ENCODE results near the gene ASIC2. TPM values are rescaled to one million over a fixed set of nuclear protein-coding genes. Genes with fewer than 3 reads are reported as not detected.

The ASIC2 gene
- total and polyA plus RNA-seq, 9 of the 15 experiments (the other 6 are each of a cell fraction or from before 2014, with no cell fraction given): not detected

DNA sequence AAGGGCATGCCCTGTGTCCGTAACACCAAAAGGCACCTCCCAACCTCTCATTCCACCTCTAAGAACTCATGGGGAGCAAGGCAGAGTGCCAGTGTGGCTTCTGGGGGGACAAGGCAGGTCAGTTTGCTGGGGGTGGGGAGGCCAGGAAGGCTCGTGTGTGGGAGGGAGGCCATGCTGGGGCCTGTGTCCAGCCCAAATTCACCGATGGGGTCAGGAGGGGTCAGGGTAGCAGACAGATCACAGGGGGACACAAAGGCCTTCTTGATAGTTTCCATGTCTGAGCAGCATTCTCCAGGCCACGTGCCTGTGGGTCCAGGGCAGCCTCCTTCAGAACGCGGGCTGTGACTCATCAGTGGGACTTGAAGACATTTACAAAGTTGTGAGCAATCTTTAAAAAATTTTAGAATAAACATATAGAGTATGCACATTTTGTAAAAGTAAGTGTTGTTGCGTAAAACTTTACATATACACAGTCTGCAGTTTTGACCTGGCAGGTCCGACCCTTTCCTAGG, 280.5 kb downstream of the ASIC2 start (continued):
- peak; percentile 57; the same call in 1 of the 2 replicates for TF ChIP-seq L3MBTL2 (IDR thresholded peaks at IDR 0.05)
- TF ChIP-seq JUND (IDR thresholded peaks at IDR 0.05; ENCODE audit: borderline replicate concordance, low read depth, low read length): peak; percentile 22; the same call in 1 of the 2 replicates
- no peak for TF ChIP-seq JUND (tag; IDR thresholded peaks at IDR 0.05; ENCODE audit: borderline replicate concordance, low read depth, low read length)
- TF ChIP-seq MAX (CRISPR knock-in tag; IDR thresholded peaks at IDR 0.05): peak; percentile 82
- no peak for TF ChIP-seq ZNF124 (CRISPR knock-in tag; IDR thresholded peaks at IDR 0.05)
- no peak for TF ChIP-seq NCOA6 (IDR thresholded peaks at IDR 0.05)
- TF ChIP-seq, protein P1, sequence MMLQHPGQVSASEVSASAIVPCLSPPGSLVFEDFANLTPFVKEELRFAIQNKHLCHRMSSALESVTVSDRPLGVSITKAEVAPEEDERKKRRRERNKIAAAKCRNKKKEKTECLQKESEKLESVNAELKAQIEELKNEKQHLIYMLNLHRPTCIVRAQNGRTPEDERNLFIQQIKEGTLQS (IDR thresholded peaks at IDR 0.05): peak; percentile 33
- TF ChIP-seq, protein P1 (CRISPR knock-in tag; conservative IDR thresholded peaks at IDR 0.05): no peak
- peak; percentile 56; the same call in 1 of the 2 replicates for TF ChIP-seq BHLHE40 (IDR thresholded peaks at IDR 0.05; ENCODE audit: low read length)
- TF ChIP-seq, protein P2, sequence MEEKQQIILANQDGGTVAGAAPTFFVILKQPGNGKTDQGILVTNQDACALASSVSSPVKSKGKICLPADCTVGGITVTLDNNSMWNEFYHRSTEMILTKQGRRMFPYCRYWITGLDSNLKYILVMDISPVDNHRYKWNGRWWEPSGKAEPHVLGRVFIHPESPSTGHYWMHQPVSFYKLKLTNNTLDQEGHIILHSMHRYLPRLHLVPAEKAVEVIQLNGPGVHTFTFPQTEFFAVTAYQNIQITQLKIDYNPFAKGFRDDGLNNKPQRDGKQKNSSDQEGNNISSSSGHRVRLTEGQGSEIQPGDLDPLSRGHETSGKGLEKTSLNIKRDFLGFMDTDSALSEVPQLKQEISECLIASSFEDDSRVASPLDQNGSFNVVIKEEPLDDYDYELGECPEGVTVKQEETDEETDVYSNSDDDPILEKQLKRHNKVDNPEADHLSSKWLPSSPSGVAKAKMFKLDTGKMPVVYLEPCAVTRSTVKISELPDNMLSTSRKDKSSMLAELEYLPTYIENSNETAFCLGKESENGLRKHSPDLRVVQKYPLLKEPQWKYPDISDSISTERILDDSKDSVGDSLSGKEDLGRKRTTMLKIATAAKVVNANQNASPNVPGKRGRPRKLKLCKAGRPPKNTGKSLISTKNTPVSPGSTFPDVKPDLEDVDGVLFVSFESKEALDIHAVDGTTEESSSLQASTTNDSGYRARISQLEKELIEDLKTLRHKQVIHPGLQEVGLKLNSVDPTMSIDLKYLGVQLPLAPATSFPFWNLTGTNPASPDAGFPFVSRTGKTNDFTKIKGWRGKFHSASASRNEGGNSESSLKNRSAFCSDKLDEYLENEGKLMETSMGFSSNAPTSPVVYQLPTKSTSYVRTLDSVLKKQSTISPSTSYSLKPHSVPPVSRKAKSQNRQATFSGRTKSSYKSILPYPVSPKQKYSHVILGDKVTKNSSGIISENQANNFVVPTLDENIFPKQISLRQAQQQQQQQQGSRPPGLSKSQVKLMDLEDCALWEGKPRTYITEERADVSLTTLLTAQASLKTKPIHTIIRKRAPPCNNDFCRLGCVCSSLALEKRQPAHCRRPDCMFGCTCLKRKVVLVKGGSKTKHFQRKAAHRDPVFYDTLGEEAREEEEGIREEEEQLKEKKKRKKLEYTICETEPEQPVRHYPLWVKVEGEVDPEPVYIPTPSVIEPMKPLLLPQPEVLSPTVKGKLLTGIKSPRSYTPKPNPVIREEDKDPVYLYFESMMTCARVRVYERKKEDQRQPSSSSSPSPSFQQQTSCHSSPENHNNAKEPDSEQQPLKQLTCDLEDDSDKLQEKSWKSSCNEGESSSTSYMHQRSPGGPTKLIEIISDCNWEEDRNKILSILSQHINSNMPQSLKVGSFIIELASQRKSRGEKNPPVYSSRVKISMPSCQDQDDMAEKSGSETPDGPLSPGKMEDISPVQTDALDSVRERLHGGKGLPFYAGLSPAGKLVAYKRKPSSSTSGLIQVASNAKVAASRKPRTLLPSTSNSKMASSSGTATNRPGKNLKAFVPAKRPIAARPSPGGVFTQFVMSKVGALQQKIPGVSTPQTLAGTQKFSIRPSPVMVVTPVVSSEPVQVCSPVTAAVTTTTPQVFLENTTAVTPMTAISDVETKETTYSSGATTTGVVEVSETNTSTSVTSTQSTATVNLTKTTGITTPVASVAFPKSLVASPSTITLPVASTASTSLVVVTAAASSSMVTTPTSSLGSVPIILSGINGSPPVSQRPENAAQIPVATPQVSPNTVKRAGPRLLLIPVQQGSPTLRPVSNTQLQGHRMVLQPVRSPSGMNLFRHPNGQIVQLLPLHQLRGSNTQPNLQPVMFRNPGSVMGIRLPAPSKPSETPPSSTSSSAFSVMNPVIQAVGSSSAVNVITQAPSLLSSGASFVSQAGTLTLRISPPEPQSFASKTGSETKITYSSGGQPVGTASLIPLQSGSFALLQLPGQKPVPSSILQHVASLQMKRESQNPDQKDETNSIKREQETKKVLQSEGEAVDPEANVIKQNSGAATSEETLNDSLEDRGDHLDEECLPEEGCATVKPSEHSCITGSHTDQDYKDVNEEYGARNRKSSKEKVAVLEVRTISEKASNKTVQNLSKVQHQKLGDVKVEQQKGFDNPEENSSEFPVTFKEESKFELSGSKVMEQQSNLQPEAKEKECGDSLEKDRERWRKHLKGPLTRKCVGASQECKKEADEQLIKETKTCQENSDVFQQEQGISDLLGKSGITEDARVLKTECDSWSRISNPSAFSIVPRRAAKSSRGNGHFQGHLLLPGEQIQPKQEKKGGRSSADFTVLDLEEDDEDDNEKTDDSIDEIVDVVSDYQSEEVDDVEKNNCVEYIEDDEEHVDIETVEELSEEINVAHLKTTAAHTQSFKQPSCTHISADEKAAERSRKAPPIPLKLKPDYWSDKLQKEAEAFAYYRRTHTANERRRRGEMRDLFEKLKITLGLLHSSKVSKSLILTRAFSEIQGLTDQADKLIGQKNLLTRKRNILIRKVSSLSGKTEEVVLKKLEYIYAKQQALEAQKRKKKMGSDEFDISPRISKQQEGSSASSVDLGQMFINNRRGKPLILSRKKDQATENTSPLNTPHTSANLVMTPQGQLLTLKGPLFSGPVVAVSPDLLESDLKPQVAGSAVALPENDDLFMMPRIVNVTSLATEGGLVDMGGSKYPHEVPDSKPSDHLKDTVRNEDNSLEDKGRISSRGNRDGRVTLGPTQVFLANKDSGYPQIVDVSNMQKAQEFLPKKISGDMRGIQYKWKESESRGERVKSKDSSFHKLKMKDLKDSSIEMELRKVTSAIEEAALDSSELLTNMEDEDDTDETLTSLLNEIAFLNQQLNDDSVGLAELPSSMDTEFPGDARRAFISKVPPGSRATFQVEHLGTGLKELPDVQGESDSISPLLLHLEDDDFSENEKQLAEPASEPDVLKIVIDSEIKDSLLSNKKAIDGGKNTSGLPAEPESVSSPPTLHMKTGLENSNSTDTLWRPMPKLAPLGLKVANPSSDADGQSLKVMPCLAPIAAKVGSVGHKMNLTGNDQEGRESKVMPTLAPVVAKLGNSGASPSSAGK (IDR thresholded peaks at IDR 0.05): peak; percentile 68
- no peak for TF ChIP-seq ZNF449 (CRISPR knock-in tag; IDR thresholded peaks at IDR 0.05)
